Endothelial cell of umbilical vein (primary cell): Measurements from ENCODE around the gene SDF4. TPM values are rescaled to one million over a fixed set of nuclear protein-coding genes. Genes with fewer than 3 reads are reported as not detected.

Experiments
- BruUV-seq: library from RNA; stranded (reverse); fragments of 400-500 nt; replicated peaks from 2 replicates; lab custom pipeline; 2021; lab: Mats Ljungman, UMichigan
- CTCF ChIA-PET: fragments of 300-600, 350-600 bp; sonication (Branson Sonifier 250); formaldehyde crosslinking; loops from one replicate; lab custom pipeline; 2021; ENCODE audit warnings: antibody characterized with exemption, inconsistent platforms; lab: Charles Lee
- POLR2A ChIA-PET: fragments of 300-600, 350-600 bp; sonication (Branson Sonifier 250); formaldehyde crosslinking; loops from one replicate; lab custom pipeline; 2021; ENCODE audit warnings: antibody characterized with exemption, inconsistent platforms; lab: Charles Lee
- DNase-seq: peaks from one replicate; pipeline ENCODE4 v3.0.0-alpha.2; 2011; ENCODE audit warnings: low read depth, low spot score
- FAIRE-seq: peaks from 2 replicates; lab custom pipeline; 2011; peaks lifted over from hg19 to GRCh38; lab: Jason Lieb, UNC
- H2AFZ ChIP-seq: 2 replicates; pipeline ENCODE4 v1.6.0; 2012; ENCODE audit warnings: low read depth, low read length, control low read depth, inconsistent platforms
- H3K27ac ChIP-seq: 2 replicates; pipeline ENCODE4 v1.5.1; 2011; ENCODE audit warnings: low read depth, mild to moderate bottlenecking, control low read depth, low read length, moderate library complexity; ENCODE audit not compliant: insufficient read depth
- H3K27me3 ChIP-seq, 2 experiments: 2 replicates each; pipeline versions ENCODE4 v1.6.0 to v1.6.1; 2011; ENCODE audit warnings: low read length in 2 of 2, mixed read lengths in 1 of 2; ENCODE audit not compliant: control insufficient read depth in 2 of 2, insufficient read depth in 2 of 2
- H3K36me3 ChIP-seq, 2 experiments: 2 replicates in 1 of 2; 3 replicates in 1 of 2; pipeline ENCODE4 v1.5.1; 2011; ENCODE audit warnings: low read length in 2 of 2, mild to moderate bottlenecking in 1 of 2, moderate library complexity in 1 of 2; ENCODE audit not compliant: control insufficient read depth in 2 of 2, insufficient read depth in 2 of 2; ENCODE audit errors: extremely low read depth in 1 of 2
- H3K4me1 ChIP-seq: 3 replicates; pipeline ENCODE4 v1.5.1; 2011; ENCODE audit warnings: mild to moderate bottlenecking, low read length; ENCODE audit not compliant: control insufficient read depth, insufficient read depth; ENCODE audit errors: extremely low read depth
- H3K4me2 ChIP-seq: 2 replicates; pipeline ENCODE4 v1.6.1; 2011; ENCODE audit warnings: low read length, control low read depth, mixed read lengths; ENCODE audit not compliant: insufficient read depth
- H3K4me3 ChIP-seq, 3 experiments: fragments of 200-600 bp in 1 of 3; sonication (generic), shearing (Covaris generic) in 1 of 3; replicated peaks in 1 of 3; 2 replicates each; pipeline ENCODE4 v1.5.1; 2011 to 2016; ENCODE audit warnings: control low read depth in 3 of 3, low read length in 3 of 3, mild to moderate bottlenecking in 2 of 3, inconsistent platforms in 1 of 3, low read depth in 1 of 3, moderate library complexity in 1 of 3; ENCODE audit not compliant: insufficient read depth in 1 of 3
- H3K79me2 ChIP-seq: 2 replicates; pipeline ENCODE4 v1.6.0; 2012; ENCODE audit warnings: low read length, inconsistent platforms; ENCODE audit not compliant: control insufficient read depth, insufficient read depth
- H3K9ac ChIP-seq: replicated peaks from 2 replicates; pipeline ENCODE3; 2011; ENCODE audit warnings: low read length, control low read depth; ENCODE audit not compliant: insufficient read depth; ENCODE audit errors: extremely low read depth
- H3K9me1 ChIP-seq: replicated peaks from 3 replicates; pipeline ENCODE4 v1.6.0; 2011; ENCODE audit warnings: mild to moderate bottlenecking, low read length; ENCODE audit not compliant: control insufficient read depth, insufficient read depth; ENCODE audit errors: extremely low read depth
- H3K9me3 ChIP-seq: replicated peaks from 2 replicates; pipeline ENCODE4 v1.5.1; 2012; ENCODE audit warnings: low read length, inconsistent platforms; ENCODE audit not compliant: control insufficient read depth, insufficient read depth
- H4K20me1 ChIP-seq: replicated peaks from 2 replicates; pipeline ENCODE3; 2011; ENCODE audit warnings: mild to moderate bottlenecking, low read length; ENCODE audit not compliant: control insufficient read depth, insufficient read depth; ENCODE audit errors: extremely low read depth
- EZH2 ChIP-seq: IDR thresholded peaks from 2 replicates; pipeline ENCODE4 v1.6.1; 2012; ENCODE audit warnings: borderline replicate concordance, low read depth, mild to moderate bottlenecking, moderate library complexity, low read length, inconsistent platforms; ENCODE audit not compliant: severe bottlenecking
- FOS ChIP-seq: IDR thresholded peaks from 2 replicates; pipeline ENCODE4 v1.6.1; 2011; ENCODE audit warnings: mild to moderate bottlenecking, low read length, moderate library complexity, borderline replicate concordance; ENCODE audit not compliant: insufficient read depth
- GATA2 ChIP-seq: IDR thresholded peaks from 2 replicates; pipeline ENCODE4 v1.7.0; 2011; ENCODE audit warnings: low read depth, mild to moderate bottlenecking, moderate library complexity, mixed read lengths, low read length; ENCODE audit not compliant: insufficient read length, insufficient read depth
- JUN ChIP-seq: IDR thresholded peaks from 2 replicates; pipeline ENCODE4 v1.6.1; 2011; ENCODE audit warnings: borderline replicate concordance, low read depth; ENCODE audit not compliant: insufficient read length, insufficient read depth
- MAX ChIP-seq: IDR thresholded peaks from 2 replicates; pipeline ENCODE4 v1.6.1; 2011; ENCODE audit not compliant: insufficient read depth, insufficient read length
- MYC ChIP-seq: IDR thresholded peaks from one replicate; pipeline ENCODE4 v1.6.1; 2011; ENCODE audit warnings: mild to moderate bottlenecking, low read depth, low read length
- POLR2A ChIP-seq: IDR thresholded peaks from 2 replicates; pipeline ENCODE4 v1.6.1; 2012; ENCODE audit warnings: low read depth, mild to moderate bottlenecking, control low read depth, low read length
- POLR2AphosphoS5 ChIP-seq: IDR thresholded peaks from 2 replicates; pipeline ENCODE4 v1.6.1; 2012; ENCODE audit warnings: low read depth, mild to moderate bottlenecking, control low read depth, low read length, moderate library complexity; ENCODE audit not compliant: insufficient read depth
- dilution Hi-C: fragments of 300-500 bp; cut with MboI; formaldehyde crosslinking; loops from one replicate; pipeline ENCODE4 v1.15.0; 2019; ENCODE audit warnings: low sequenced_read_pairs; ENCODE audit not compliant: extremely low pct_ligation_motif_present
- intact Hi-C: fragments of 100-400 bp; cut with micrococcal nuclease; formaldehyde crosslinking; loops from one replicate; pipeline ENCODE4 v1.10.0; 2022
- polyA plus RNA-seq, 4 experiments: library from polyadenylated mRNA; depleted of rRNA in 3 of 4; stranded (reverse) in 3 of 4; unstranded in 1 of 4; fragments of >200 nt; gene quantifications; 2 replicates each; pipeline versions ENCODE4 v1.2.1 to v1.2.3, GENCODE V29; 2011 to 2012; ENCODE audit warnings: missing spikeins in 1 of 4
- total RNA-seq: library from RNA; stranded (reverse); gene quantifications from 2 replicates; pipeline ENCODE4 v1.2.3, GENCODE V29; 2021
- TF ChIP-seq, protein P1 (sequence below), 2 donors: IDR thresholded peaks; 1 replicate in 1 of 2; 2 replicates in 1 of 2; pipeline ENCODE4 v1.5.1; 2011; ENCODE audit warnings: low read length in 2 of 2, mild to moderate bottlenecking in 2 of 2, moderate library complexity in 2 of 2, control low read depth in 1 of 2, inconsistent platforms in 1 of 2, low read depth in 1 of 2; ENCODE audit not compliant: insufficient read depth in 1 of 2; ENCODE audit errors: extremely low read depth in 1 of 2

SDF4 gene
- total and polyA plus RNA-seq, 2 donors (not counting 3 experiments of a cell fraction or from before 2014, with no cell fraction given): 175 to 185 TPM

- ChIA-PET CTCF (interaction anchor here (1.1 kb wide), 1 partner anchor 16 kb away, joined by 3 read pairs; no protein-coding TSS in a partner anchor), POLR2A (no interaction called here)
- no peaks in the 10 kb centered on the region for H3K36me3 ChIP-seq
- DNase-seq: no peak
- no peak overlapping the region for H3K27ac ChIP-seq
- no peak for TF ChIP-seq POLR2AphosphoS5
- TF ChIP-seq, protein P1, sequence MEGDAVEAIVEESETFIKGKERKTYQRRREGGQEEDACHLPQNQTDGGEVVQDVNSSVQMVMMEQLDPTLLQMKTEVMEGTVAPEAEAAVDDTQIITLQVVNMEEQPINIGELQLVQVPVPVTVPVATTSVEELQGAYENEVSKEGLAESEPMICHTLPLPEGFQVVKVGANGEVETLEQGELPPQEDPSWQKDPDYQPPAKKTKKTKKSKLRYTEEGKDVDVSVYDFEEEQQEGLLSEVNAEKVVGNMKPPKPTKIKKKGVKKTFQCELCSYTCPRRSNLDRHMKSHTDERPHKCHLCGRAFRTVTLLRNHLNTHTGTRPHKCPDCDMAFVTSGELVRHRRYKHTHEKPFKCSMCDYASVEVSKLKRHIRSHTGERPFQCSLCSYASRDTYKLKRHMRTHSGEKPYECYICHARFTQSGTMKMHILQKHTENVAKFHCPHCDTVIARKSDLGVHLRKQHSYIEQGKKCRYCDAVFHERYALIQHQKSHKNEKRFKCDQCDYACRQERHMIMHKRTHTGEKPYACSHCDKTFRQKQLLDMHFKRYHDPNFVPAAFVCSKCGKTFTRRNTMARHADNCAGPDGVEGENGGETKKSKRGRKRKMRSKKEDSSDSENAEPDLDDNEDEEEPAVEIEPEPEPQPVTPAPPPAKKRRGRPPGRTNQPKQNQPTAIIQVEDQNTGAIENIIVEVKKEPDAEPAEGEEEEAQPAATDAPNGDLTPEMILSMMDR (IDR thresholded peaks at IDR 0.05; ENCODE audit: extremely low read depth in 1 of 2, insufficient read depth in 1 of 2, low read depth in 1 of 2, low read length in 2 of 2): no peak
- TF ChIP-seq EZH2: no peak
- TF ChIP-seq POLR2A: no peak
- intact Hi-C loops: no loop called here
- no peaks in the 10 kb centered on the region for H4K20me1 ChIP-seq
- H2AFZ ChIP-seq: no peak overlapping the region
- FAIRE-seq: no peak
- no peak overlapping the region for H3K4me3 ChIP-seq
- H3K4me1 ChIP-seq: no peaks in the 10 kb centered on the region
- H3K4me2 ChIP-seq: no peak overlapping the region
- no peaks in the 10 kb centered on the region for H3K9me3 ChIP-seq
- no peaks in the 10 kb centered on the region for H3K9me1 ChIP-seq
- no TSS peak for BruUV-seq
- H3K9ac ChIP-seq: no peak overlapping the region
- dilution Hi-C loops: no loop called here
- H3K79me2 ChIP-seq: no peaks in the 10 kb centered on the region
- peaks cover 16% of the 10 kb centered on the region in 2 experiments for H3K27me3 ChIP-seq
Observed at GRCh38 chr1:1171546-1172340, 60.1 kb downstream of the SDF4 start.

GRCh38 chr1:1171161-1171545, 60.6 kb downstream of the SDF4 start:
- no peaks in the 10 kb centered on the region for H3K9me1 ChIP-seq
- H3K27me3 ChIP-seq: peaks cover 16% of the 10 kb centered on the region in 2 experiments
- DNase-seq (no peak), FAIRE-seq (no peak)
- H3K9me3 ChIP-seq: no peaks in the 10 kb centered on the region
- H4K20me1 ChIP-seq: no peaks in the 10 kb centered on the region
- POLR2A ChIA-PET: no interaction called here
- BruUV-seq: no TSS peak
- no peak overlapping the region for H3K9ac ChIP-seq
- no peak overlapping the region for H2AFZ ChIP-seq
- no peaks in the 10 kb centered on the region for H3K4me1 ChIP-seq
- no peak overlapping the region for H3K4me2 ChIP-seq
- H3K79me2 ChIP-seq: no peaks in the 10 kb centered on the region
- H3K4me3 ChIP-seq: no peak overlapping the region
- no peak overlapping the region for H3K27ac ChIP-seq
- no peaks in the 10 kb centered on the region for H3K36me3 ChIP-seq
- dilution Hi-C loops (no loop called here), intact Hi-C loops (no loop called here)
- CTCF ChIA-PET: interaction anchor here (1.1 kb wide), 1 partner anchor 16 kb away, joined by 3 read pairs; no protein-coding TSS in a partner anchor
- TF ChIP-seq MAX: no peak
- TF ChIP-seq, protein P1 (IDR thresholded peaks at IDR 0.05; ENCODE audit: extremely low read depth in 1 of 2, insufficient read depth in 1 of 2, low read depth in 1 of 2, low read length in 2 of 2): no peak
- TF ChIP-seq GATA2: no peak
- TF ChIP-seq FOS: no peak
- no peak for TF ChIP-seq MYC
- no peak for TF ChIP-seq EZH2
- TF ChIP-seq JUN: no peak
- no peak for TF ChIP-seq POLR2A
- TF ChIP-seq POLR2AphosphoS5: no peak
